Gastroesophageal sphincter (tissue), 3 donors: Measurements from ENCODE around the gene TMOD1.

Experiments
- EP300 ChIP-seq: sonication (generic); formaldehyde crosslinking; IDR thresholded peaks from one replicate; pipeline ENCODE4 v1.6.1; 2017; ENCODE audit warnings: antibody characterized with exemption, mild to moderate bottlenecking
- POLR2AphosphoS5 ChIP-seq: sonication (generic); formaldehyde crosslinking; IDR thresholded peaks from one replicate; pipeline ENCODE4 v1.6.1; 2017; ENCODE audit warnings: antibody characterized with exemption
- TF ChIP-seq, protein P1 (sequence below), 4 experiments: fragments of 200-600 bp in 2 of 4; fragments of 450-650 bp in 2 of 4; sonication (generic) in 1 of 4; IDR thresholded peaks; one replicate each; pipeline ENCODE4 v1.5.1; 2017 to 2019; ENCODE audit warnings: antibody characterized with exemption in 4 of 4, mild to moderate bottlenecking in 2 of 4, moderate library complexity in 2 of 4

- TF ChIP-seq, protein P1, sequence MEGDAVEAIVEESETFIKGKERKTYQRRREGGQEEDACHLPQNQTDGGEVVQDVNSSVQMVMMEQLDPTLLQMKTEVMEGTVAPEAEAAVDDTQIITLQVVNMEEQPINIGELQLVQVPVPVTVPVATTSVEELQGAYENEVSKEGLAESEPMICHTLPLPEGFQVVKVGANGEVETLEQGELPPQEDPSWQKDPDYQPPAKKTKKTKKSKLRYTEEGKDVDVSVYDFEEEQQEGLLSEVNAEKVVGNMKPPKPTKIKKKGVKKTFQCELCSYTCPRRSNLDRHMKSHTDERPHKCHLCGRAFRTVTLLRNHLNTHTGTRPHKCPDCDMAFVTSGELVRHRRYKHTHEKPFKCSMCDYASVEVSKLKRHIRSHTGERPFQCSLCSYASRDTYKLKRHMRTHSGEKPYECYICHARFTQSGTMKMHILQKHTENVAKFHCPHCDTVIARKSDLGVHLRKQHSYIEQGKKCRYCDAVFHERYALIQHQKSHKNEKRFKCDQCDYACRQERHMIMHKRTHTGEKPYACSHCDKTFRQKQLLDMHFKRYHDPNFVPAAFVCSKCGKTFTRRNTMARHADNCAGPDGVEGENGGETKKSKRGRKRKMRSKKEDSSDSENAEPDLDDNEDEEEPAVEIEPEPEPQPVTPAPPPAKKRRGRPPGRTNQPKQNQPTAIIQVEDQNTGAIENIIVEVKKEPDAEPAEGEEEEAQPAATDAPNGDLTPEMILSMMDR (IDR thresholded peaks at IDR 0.05) = no peak
- TF ChIP-seq EP300 = no peak
- TF ChIP-seq POLR2AphosphoS5 = no peak
Measured at GRCh38 chr9:97591535-97591934, 90.1 kb downstream of the TMOD1 start.
